Measurements from ENCODE around the gene SLC25A48.
"Not testable (repeated sequence)": the region's sequence is repeated elsewhere in the genome, so short reads cannot be mapped to it uniquely, and the experiment has no call there.

Gene SLC25A48

DNA sequence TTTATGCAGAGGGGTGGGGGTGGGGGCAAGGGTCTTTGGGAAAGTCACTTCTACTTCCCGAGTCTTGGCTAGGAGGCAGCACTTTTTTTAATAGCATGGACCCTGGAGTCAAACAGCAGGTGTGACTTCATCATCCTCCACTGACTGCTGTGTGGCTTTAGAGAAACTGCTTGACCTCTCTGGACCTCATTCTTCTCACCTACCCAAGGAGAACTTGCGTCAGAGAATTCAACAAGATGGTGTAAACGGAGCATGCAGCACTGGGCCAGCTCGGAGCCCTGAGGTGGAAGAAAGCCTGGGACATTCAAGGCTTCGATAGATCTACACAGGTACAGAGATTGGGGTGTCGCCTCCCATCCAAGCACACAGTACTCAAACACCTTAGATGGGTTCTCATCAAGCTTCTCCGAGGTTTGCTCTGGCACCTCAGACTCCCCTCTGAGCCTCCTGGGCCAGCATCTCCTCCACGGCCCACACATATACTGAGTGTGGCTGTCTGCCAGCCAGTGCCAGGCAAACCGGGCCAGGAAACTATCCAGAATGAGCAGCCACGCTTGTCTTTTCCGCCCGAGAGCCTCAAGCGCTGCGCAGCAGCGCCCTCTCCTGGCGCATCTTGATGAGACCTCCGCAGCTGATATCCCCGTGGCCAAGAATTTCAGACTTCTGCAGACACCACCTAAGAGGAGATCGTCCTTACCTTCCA is 4.6 kb upstream of the SLC25A48 start:
- DNase-seq, result peak in 9 of 14 donors; percentile 26 to 73 (median 39)

GRCh38 chr5:135830384-135830700 is 4.1 kb upstream of the SLC25A48 start:
- DNase-seq, result no peak

- DNase-seq, result no peak
Observed at GRCh38 chr5:135830876-135831275, 3.6 kb upstream of the SLC25A48 start.

GRCh38 chr5:135831439-135831838 is 3.0 kb upstream of the SLC25A48 start:
- DNase-seq, result no peak

- DNase-seq, result no peak
Observed at GRCh38 chr5:135831851-135832555, 2.5 kb upstream of the SLC25A48 start.

- peak in 3 of 14 donors; percentile 15 to 45 (median 18) for DNase-seq
Observed at GRCh38 chr5:135832941-135833920, 1.2 kb upstream of the SLC25A48 start.

GRCh38 chr5:135833961-135834638 is 363 bp upstream of the SLC25A48 start:
- DNase-seq, result peak in 2 of 14 donors; percentile 31 to 53

- DNase-seq, result no peak
Observed at GRCh38 chr5:135835766-135836165, 1.3 kb downstream of the SLC25A48 start.

DNA sequence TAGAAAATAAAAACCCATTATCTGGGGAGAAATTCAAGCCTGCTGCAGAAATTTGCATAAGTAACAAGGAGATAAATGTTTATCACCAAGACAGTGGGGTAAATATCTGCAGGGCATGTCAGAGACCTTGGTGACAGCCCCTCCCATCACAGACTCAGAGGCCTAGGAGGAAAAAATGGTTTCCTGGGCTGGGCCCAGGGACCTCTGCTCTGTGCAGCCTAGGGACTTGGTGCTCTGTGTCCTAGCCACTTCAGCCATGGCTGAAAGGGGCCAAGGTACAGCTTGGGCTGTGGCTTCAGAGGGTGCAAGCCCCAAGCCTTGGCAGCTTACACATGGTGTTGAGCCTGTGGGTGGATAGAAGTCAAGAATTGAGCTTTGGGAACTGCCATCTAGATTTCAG is 3.9 kb downstream of the SLC25A48 start:
- DNase-seq, result not testable (repeated sequence)

DNA sequence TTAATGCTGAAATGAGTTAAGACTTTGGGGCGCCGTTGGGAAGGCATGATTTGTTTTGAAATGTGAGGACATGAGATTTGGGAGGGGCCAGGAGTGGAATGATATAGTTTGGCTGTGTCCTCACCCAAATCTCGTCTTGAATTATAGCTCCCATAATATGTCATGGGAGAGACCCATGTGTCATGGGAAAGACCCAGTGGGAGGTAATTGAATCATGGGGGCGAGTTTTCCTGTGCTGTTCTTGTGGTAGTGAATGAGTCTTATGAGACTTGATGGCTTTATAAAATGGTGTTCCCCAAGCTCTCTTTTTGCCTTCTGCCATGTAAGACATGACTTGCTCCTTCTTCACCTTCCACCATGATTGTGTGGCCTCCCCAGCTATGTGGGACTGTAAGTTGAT is 5.1 kb downstream of the SLC25A48 start:
- DNase-seq, result no peak

DNA sequence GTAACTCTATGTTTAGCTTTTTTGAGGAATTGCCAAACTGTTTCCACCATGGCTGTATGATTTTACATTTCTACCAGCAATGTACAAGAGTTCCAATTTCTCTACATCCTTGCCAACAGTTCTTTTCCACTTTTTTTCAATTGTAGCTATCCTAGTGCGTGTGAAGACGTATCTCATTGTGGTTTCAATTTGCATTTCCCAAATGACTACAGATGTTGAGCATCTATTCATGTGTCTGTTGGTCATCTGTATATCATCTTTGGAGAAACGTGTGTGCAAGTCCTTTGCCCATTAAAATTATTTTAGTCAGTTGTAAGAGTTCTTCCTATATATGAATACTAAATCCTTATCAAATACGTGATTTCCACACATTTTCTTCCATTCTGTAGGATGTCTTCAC is 6.5 kb downstream of the SLC25A48 start:
- no peak for DNase-seq

GRCh38 chr5:135842737-135843136 is 8.3 kb downstream of the SLC25A48 start:
- DNase-seq, result peak in 5 of 14 donors; percentile 19 to 39 (median 24)

- DNase-seq, result peak in 9 of 14 donors; percentile 34 to 67 (median 51)
Observed at GRCh38 chr5:135843571-135844337, 9.3 kb downstream of the SLC25A48 start.

DNA sequence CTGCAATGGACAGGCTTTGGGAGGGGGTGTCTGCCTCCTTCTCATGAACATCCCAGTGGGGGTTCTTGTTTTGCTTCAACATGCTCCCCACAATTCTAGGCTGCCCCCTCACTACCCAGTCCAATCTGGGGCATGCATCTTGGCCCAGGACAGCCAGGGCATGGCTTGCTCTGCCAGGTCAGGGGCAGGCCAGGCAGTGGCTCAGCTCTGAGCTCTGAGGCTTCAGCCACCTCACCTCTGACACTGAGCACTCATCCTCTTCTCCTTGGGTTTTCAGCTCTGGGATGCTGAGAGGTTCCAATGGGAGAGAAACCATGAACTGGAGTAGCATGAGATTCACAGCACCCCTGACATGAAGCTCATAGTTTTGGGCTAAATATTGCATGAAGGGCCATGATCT is 11.8 kb downstream of the SLC25A48 start:
- no peak for DNase-seq

DNA sequence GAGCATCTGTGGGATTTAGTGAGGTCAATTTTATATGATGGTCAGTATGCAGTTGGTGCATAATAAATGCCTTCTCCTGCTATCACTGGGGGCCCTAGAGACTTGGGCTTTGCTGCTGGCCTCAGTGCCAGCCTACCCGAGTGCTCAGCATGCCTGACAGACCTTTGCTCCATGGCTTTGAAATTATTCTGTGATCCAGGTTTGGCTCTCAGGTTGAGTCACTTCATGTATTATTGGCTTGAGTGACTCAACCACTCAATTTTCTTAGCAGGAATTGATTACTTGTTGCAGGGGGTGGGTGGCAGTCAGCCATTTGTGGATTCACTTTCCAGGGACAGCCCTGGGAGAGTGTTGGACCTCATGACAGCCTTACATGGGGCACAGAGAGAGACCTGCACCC is 13.5 kb downstream of the SLC25A48 start:
- no peak for DNase-seq

GRCh38 chr5:135850231-135850630 is 15.8 kb downstream of the SLC25A48 start:
- DNase-seq, result no peak

DNA sequence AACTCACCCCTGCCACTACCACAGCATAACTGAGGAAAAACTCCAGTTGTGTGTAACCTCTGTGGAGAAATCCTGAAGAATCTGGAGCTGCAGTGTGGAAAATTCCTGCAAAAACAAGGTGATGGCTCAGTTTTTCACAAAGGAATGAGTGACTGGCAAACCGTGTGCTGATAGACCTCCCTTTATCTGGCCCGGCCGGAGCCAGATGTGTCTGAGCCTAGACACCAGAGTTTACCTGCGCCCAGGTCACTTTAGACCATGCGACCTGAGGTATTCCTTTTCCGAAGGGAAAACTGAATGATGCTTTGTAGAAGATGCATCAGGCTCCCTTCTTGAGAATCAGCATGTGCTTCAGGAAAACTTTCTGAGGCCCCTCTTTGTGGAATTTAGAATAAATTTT is 16.2 kb downstream of the SLC25A48 start:
- no peak for DNase-seq

DNA sequence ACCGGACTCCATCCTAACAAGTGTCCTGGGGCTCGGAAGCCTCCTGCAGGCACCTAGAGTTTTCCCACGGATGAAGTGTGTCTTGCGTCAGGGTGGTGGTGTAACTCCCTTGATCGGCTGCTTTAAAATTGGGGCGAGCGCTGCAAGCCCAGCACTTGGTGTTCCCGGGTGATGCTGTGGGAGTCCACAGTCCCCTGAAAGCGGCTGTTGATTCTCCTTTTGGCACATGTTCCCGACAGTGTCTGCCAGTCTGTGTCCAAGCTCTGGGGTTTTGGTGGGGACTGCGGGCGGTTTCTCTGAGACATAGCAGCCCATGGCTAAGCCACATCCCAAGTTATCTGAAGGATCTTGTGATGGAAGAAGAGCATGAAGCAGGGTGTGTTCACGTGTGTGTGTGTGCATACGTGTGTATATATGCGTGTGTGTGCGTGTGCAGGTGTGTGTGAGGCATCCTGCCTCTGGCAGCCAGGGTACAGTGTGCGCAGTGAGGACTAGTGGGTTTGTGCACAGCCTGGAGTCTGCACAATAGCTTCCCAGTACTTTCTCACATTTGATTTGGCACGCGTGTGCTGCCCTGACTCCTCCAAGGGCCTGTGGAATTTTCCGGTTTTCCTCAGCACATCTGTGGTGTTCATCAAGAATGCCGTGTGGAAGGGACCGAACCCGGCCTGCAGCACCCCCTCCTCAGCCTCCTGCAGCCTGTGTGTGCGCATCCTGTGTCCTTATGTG is 16.9 kb downstream of the SLC25A48 start:
- peak in 4 of 14 donors; percentile 16 to 42 (median 32) for DNase-seq

GRCh38 chr5:135851915-135852845 is 17.7 kb downstream of the SLC25A48 start:
- no peak for DNase-seq

Measured in C1 segment of cervical spinal cord (tissue), 14 donors.